RWPE2 (cell line): ENCODE results near the gene PEX10.

Experiments used
- ATAC-seq: fragments of 200-7000 bp; cut with Tn5 transposase; 3 replicates; pipeline ENCODE4 v1.9.1; 2021; ENCODE audit warnings: low read depth
- DNase-seq: peaks from one replicate; pipeline ENCODE4 v3.0.0-alpha.2; 2020; ENCODE audit warnings: low spot score
- H3K27ac ChIP-seq: fragments of 450-650 bp; 2 replicates; pipeline ENCODE4 v1.5.1; 2017; ENCODE audit warnings: mild to moderate bottlenecking; ENCODE audit not compliant: poor library complexity, severe bottlenecking
- H3K27me3 ChIP-seq: fragments of 250-450 bp; sonication (Bioruptor Pico); 2 replicates; pipeline ENCODE4 v1.5.1; 2021; ENCODE audit warnings: mild to moderate bottlenecking, moderate library complexity; ENCODE audit not compliant: insufficient read depth, poor library complexity, severe bottlenecking
- H3K36me3 ChIP-seq: fragments of 250-450 bp; sonication (Bioruptor Pico); 2 replicates; pipeline ENCODE4 v1.5.1; 2020; ENCODE audit warnings: low read depth, mild to moderate bottlenecking, moderate library complexity
- H3K4me1 ChIP-seq: fragments of 250-450 bp; sonication (Bioruptor Pico); 2 replicates; pipeline ENCODE4 v1.5.1; 2021; ENCODE audit warnings: mild to moderate bottlenecking, moderate library complexity; ENCODE audit not compliant: insufficient read depth, poor library complexity, severe bottlenecking
- H3K4me3 ChIP-seq: fragments of 250-450 bp; sonication (Bioruptor Pico); 2 replicates; pipeline ENCODE4 v1.5.1; 2021; ENCODE audit warnings: mild to moderate bottlenecking, moderate library complexity; ENCODE audit not compliant: severe bottlenecking
- H3K9me3 ChIP-seq: fragments of 250-450 bp; sonication (Bioruptor Pico); 2 replicates; pipeline ENCODE4 v1.5.1; 2021; ENCODE audit warnings: mild to moderate bottlenecking, moderate library complexity; ENCODE audit not compliant: severe bottlenecking
- TF ChIP-seq, protein P1 (sequence below): fragments of 450-650 bp; IDR thresholded peaks from one replicate; pipeline ENCODE4 v1.5.1; 2017; ENCODE audit warnings: mild to moderate bottlenecking, moderate library complexity; ENCODE audit not compliant: poor library complexity, severe bottlenecking

PEX10 gene

DNA sequence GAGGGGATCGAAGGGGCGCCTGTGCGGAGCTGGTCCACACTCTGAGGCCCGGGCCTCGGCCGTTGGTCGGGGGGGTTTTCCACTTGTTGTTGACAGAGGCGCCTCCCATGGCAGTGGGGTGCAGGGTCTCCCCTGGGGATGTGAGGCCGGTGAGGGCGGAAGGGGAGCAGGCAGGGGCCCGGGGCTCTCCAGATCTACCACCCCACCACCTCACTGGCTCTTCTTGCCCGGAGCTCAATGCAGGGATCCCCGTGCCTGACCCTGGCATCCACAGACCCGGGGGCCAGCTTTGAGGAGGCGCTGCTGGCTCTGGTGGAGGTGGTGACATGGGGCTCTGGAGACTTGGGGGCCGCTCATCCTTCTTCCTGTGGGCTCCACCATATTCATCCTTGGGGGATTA lies 7.1 kb upstream of the PEX10 start:
- Histone ChIP-seq H3K4me3 (no peak overlapping the region), H3K27ac (no peak overlapping the region), H3K4me1 (peaks cover 14% of the 10 kb centered on the region), H3K36me3 (no peaks in the 10 kb centered on the region), H3K27me3 (no peaks in the 10 kb centered on the region), H3K9me3 (peaks cover 5% of the 10 kb centered on the region)
- no peak for DNase-seq
- TF ChIP-seq, protein P1, sequence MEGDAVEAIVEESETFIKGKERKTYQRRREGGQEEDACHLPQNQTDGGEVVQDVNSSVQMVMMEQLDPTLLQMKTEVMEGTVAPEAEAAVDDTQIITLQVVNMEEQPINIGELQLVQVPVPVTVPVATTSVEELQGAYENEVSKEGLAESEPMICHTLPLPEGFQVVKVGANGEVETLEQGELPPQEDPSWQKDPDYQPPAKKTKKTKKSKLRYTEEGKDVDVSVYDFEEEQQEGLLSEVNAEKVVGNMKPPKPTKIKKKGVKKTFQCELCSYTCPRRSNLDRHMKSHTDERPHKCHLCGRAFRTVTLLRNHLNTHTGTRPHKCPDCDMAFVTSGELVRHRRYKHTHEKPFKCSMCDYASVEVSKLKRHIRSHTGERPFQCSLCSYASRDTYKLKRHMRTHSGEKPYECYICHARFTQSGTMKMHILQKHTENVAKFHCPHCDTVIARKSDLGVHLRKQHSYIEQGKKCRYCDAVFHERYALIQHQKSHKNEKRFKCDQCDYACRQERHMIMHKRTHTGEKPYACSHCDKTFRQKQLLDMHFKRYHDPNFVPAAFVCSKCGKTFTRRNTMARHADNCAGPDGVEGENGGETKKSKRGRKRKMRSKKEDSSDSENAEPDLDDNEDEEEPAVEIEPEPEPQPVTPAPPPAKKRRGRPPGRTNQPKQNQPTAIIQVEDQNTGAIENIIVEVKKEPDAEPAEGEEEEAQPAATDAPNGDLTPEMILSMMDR = no peak
- no peak for ATAC-seq

DNA sequence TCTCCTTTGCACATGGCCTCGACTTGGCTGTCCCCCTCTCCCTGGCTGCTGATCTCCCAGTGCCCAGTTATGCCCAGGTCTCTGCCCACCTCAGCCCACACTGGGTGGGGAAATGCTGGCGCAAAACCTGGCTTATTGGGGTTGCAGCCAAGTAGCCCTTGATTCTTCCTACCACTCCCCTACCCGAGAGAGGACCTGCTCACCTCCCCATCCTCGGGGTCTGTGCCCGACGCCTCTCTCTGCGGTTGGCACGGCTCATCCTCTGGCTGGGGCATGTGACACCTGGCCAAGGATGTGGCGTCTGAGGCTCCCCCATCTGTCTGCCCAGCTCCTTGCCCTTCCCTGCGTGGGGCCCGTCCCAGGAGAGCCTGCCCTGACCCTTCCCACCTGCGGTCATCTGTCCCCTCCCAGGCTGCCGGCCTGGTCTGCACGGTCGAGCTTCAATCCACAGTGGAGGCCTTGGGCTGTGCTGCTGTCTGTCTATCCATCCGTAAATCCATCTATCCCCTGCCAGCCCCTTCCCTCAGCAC lies 6.5 kb upstream of the PEX10 start:
- H3K4me3 ChIP-seq = no peak overlapping the region
- TF ChIP-seq, protein P1 = no peak
- no peak overlapping the region for H3K27ac ChIP-seq
- peaks cover 19% of the 10 kb centered on the region for H3K4me1 ChIP-seq
- H3K36me3 ChIP-seq = no peaks in the 10 kb centered on the region
- no peak for DNase-seq
- H3K9me3 ChIP-seq = peaks cover 5% of the 10 kb centered on the region
- no peaks in the 10 kb centered on the region for H3K27me3 ChIP-seq
- no peak for ATAC-seq

DNA sequence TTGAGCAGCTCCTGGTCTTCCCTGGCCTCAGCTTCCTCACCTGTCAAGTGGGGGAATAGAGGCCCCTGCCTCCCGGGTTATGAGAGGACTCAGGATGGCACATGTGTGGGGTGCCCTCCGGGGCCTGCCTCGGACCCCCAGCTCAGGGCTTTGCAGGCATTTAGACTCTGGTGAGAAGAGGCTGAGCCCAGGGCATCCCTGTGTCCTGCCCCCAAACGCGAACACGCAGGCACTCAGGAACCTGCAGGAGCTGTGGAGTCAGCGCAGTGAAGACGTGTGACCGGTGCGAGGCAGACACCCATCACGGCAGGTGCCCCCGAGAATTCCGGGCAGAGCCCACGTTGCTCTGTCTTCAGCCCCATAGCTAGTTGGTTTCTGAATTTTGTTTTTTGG lies 5.5 kb upstream of the PEX10 start:
- Histone ChIP-seq H3K4me1 (peaks cover 21% of the 10 kb centered on the region), H3K36me3 (no peaks in the 10 kb centered on the region), H3K9me3 (no peaks in the 10 kb centered on the region), H3K4me3 (no peak overlapping the region), H3K27me3 (no peaks in the 10 kb centered on the region), H3K27ac (no peak overlapping the region)
- ATAC-seq (no peak), DNase-seq (no peak)
- TF ChIP-seq, protein P1 = no peak

DNA sequence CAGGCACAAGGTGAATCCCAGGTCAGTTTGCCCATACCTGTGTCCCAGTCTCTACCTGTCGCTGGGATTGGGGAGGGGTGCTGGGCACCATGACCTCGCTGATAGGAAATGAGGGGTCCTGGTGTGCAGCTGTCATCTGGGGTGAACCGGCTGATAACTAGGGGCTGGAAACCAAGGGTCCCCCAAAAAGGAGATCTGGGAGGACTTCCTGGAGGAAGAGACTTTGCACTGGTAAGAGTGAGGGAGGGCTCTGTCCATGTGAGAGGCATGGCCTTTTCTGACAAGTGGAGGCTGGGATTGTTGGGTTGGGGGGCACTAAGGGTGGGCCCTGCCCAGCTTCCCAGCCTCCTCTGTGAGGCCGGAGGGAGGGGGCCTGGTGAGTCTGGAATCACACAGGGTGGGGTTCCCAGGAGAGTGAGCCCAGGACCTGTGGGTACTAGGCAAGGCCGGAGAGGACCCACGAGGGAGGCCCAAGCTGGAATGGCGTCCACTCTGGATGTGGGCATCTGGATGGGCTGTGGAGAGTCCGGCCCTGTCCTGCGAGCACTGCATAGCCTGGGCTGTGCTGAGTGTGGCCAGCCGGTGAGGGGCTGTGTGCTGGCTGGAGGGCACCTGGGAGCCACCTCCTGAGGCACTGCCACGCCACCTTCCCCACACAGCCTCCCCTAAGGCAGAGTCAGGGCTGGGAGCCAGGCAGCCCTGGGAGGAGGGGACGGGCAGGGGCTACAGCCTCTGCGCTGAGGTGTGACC lies 4.9 kb upstream of the PEX10 start:
- Histone ChIP-seq H3K27me3 (no peaks in the 10 kb centered on the region), H3K36me3 (no peaks in the 10 kb centered on the region), H3K27ac (no peak overlapping the region), H3K4me1 (peaks cover 21% of the 10 kb centered on the region), H3K4me3 (no peak overlapping the region), H3K9me3 (no peaks in the 10 kb centered on the region)
- ATAC-seq (no peak), DNase-seq (no peak)
- TF ChIP-seq, protein P1 = no peak

DNA sequence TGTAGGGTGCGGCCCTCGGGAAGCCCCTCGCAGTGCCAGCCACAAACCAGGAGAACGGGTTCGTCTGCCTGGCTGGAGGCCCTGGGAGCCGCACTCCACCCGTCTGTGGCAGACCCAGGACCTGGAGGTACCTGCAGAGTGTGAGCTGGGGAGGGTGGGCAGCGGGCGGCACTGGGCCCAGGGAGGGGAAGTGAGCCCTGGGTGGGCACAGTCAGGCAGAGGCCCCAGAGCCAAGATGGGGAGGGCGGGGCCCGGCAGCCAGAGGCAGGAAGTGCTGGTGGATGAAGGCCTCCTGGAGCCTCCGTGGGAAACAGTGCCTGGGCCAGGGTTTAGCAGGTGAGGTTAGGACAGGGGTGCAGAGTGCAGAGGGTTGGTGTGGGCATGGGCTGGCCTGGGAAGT lies 4.0 kb upstream of the PEX10 start:
- DNase-seq = no peak
- peaks cover 21% of the 10 kb centered on the region for H3K4me1 ChIP-seq
- H3K9me3 ChIP-seq = no peaks in the 10 kb centered on the region
- 0 out of 3 replicates have a peak, but pooled peaks have one; percentile 1 for ATAC-seq
- H3K27me3 ChIP-seq = no peaks in the 10 kb centered on the region
- no peaks in the 10 kb centered on the region for H3K36me3 ChIP-seq
- peak overlapping the region; percentile 3 for H3K4me3 ChIP-seq
- no peak overlapping the region for H3K27ac ChIP-seq
- TF ChIP-seq, protein P1 = no peak
